ENCODE results near the gene EML4. TPM values are rescaled to one million over a fixed set of nuclear protein-coding genes. Genes with fewer than 3 reads are reported as not detected.

The EML4 gene
- total RNA-seq, 1 experiment from 2014 or later = 52.0 TPM

DNA sequence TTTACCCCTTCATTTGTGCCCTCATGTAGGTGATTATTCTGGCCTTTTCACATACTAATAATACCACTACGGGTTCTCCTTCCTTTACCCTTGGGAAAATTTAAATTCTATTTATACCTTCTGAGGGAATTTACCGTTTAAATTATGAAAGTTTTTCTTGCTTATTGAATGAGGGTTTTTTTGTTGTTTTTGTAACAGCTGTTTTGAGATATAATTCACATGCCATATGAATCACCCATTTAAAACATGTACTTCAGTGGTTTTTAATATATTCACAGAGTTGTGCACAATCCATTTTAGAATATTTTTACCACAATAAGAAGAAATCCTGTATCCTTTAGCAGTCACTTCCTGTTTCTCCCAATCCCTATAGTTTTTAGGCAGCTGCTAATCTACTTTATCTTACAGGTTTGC is 54.7 kb downstream of the EML4 start:
- BruUV-seq (replicated peaks) = no TSS peak
- no peak for DNase-seq
- Histone ChIP-seq H2AFZ (no peak overlapping the region), H3K79me2 (ENCODE audit: low read depth) (peaks cover 31% of the 10 kb centered on the region), H3K9me2 (ENCODE audit: insufficient read depth) (no peaks in the 10 kb centered on the region), H3K9me3 (ENCODE audit: insufficient read depth, low read depth) (no peaks in the 10 kb centered on the region), H3K4me3 (no peak overlapping the region), H3F3A (ENCODE audit: insufficient read depth, low read depth) (peaks cover 20% of the 10 kb centered on the region; the same call in 1 of the 2 replicates), H3K27ac (peak overlapping the region; percentile 24; the same call in 1 of the 2 replicates), H3K27me3 (ENCODE audit: insufficient read depth, low read depth) (no peaks in the 10 kb centered on the region), H3K4me2 (no peak overlapping the region), H3K4me1 (replicated peaks; ENCODE audit: insufficient read depth) (no peaks in the 10 kb centered on the region), H4K20me1 (ENCODE audit: insufficient read depth) (no peaks in the 10 kb centered on the region; the same call in 1 of the 2 replicates), H3K36me3 (ENCODE audit: low read depth) (no peaks in the 10 kb centered on the region)
- intact Hi-C loops (cut with micrococcal nuclease; ENCODE audit: unreplicated experiment) = no loop called here
- POLR2A ChIA-PET (ENCODE audit: unreplicated experiment) = no interaction called here
- CTCF ChIA-PET = no interaction called here
- TF ChIP-seq EZH2 (IDR thresholded peaks at IDR 0.05; ENCODE audit: low read depth) = no peak
- TF ChIP-seq, protein P1, sequence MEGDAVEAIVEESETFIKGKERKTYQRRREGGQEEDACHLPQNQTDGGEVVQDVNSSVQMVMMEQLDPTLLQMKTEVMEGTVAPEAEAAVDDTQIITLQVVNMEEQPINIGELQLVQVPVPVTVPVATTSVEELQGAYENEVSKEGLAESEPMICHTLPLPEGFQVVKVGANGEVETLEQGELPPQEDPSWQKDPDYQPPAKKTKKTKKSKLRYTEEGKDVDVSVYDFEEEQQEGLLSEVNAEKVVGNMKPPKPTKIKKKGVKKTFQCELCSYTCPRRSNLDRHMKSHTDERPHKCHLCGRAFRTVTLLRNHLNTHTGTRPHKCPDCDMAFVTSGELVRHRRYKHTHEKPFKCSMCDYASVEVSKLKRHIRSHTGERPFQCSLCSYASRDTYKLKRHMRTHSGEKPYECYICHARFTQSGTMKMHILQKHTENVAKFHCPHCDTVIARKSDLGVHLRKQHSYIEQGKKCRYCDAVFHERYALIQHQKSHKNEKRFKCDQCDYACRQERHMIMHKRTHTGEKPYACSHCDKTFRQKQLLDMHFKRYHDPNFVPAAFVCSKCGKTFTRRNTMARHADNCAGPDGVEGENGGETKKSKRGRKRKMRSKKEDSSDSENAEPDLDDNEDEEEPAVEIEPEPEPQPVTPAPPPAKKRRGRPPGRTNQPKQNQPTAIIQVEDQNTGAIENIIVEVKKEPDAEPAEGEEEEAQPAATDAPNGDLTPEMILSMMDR (conservative IDR thresholded peaks at IDR 0.05) = no peak

GRCh38 chr2:42224422-42225067 is 55.4 kb downstream of the EML4 start:
- no peak for DNase-seq
- TF ChIP-seq, protein P1 (conservative IDR thresholded peaks at IDR 0.05) = no peak
- TF ChIP-seq EZH2 (IDR thresholded peaks at IDR 0.05; ENCODE audit: low read depth) = no peak
- H3K79me2 ChIP-seq (ENCODE audit: low read depth) = peaks cover 28% of the 10 kb centered on the region
- no peaks in the 10 kb centered on the region for H3K27me3 ChIP-seq (ENCODE audit: insufficient read depth, low read depth)
- H3K4me1 ChIP-seq (replicated peaks; ENCODE audit: insufficient read depth) = no peaks in the 10 kb centered on the region
- ChIA-PET POLR2A (ENCODE audit: unreplicated experiment) (no interaction called here), CTCF (no interaction called here)
- H3K4me3 ChIP-seq = no peak overlapping the region
- H3K27ac ChIP-seq = no peak overlapping the region; the same call in 1 of the 2 replicates
- peaks cover 20% of the 10 kb centered on the region; the same call in 1 of the 2 replicates for H3F3A ChIP-seq (ENCODE audit: insufficient read depth, low read depth)
- intact Hi-C loops (cut with micrococcal nuclease; ENCODE audit: unreplicated experiment) = no loop called here
- no TSS peak for BruUV-seq (replicated peaks)
- no peaks in the 10 kb centered on the region; the same call in 1 of the 2 replicates for H4K20me1 ChIP-seq (ENCODE audit: insufficient read depth)
- H3K4me2 ChIP-seq = no peak overlapping the region
- H3K9me2 ChIP-seq (ENCODE audit: insufficient read depth) = no peaks in the 10 kb centered on the region
- no peak overlapping the region for H2AFZ ChIP-seq
- no peaks in the 10 kb centered on the region for H3K36me3 ChIP-seq (ENCODE audit: low read depth)
- no peaks in the 10 kb centered on the region for H3K9me3 ChIP-seq (ENCODE audit: insufficient read depth, low read depth)

GRCh38 chr2:42225573-42225972 is 56.4 kb downstream of the EML4 start:
- DNase-seq = no peak
- Histone ChIP-seq H2AFZ (no peak overlapping the region), H3K9me3 (ENCODE audit: insufficient read depth, low read depth) (no peaks in the 10 kb centered on the region), H3K36me3 (ENCODE audit: low read depth) (no peaks in the 10 kb centered on the region), H4K20me1 (ENCODE audit: insufficient read depth) (no peaks in the 10 kb centered on the region; the same call in 1 of the 2 replicates), H3K27ac (no peak overlapping the region), H3K79me2 (ENCODE audit: low read depth) (peaks cover 26% of the 10 kb centered on the region), H3K4me2 (no peak overlapping the region), H3K9me2 (ENCODE audit: insufficient read depth) (no peaks in the 10 kb centered on the region), H3K27me3 (ENCODE audit: insufficient read depth, low read depth) (no peaks in the 10 kb centered on the region), H3K4me1 (replicated peaks; ENCODE audit: insufficient read depth) (no peaks in the 10 kb centered on the region), H3F3A (ENCODE audit: insufficient read depth, low read depth) (peaks cover 20% of the 10 kb centered on the region; the same call in 1 of the 2 replicates), H3K4me3 (no peak overlapping the region)
- intact Hi-C loops (cut with micrococcal nuclease; ENCODE audit: unreplicated experiment) = no loop called here
- BruUV-seq (replicated peaks) = no TSS peak
- no peak for TF ChIP-seq EZH2 (IDR thresholded peaks at IDR 0.05; ENCODE audit: low read depth)
- TF ChIP-seq, protein P1 (conservative IDR thresholded peaks at IDR 0.05) = no peak
- ChIA-PET CTCF (no interaction called here), POLR2A (ENCODE audit: unreplicated experiment) (no interaction called here)
